GM18517 (cell line): ENCODE measurements around the gene CCDC34.

Experiments
- ATAC-seq: cut with Tn5 transposase; IDR thresholded peaks from one replicate; pipeline ENCODE4 v1.9.1; 2021; ENCODE audit warnings: mild to moderate bottlenecking, moderate library complexity; ENCODE audit not compliant: unreplicated experiment

The CCDC34 gene

GRCh38 chr11:27362749-27363575, at the start of gene CCDC34:
Gene CCDC34, minus strand, starts transcription at chr11:27363215. Its CDS starts 21 bp downstream, at chr11:27363194.
- ATAC-seq = peak; percentile 97

- ATAC-seq = no peak
These were observed 49.2 kb upstream of the CCDC34 start for GRCh38 chr11:27412192-27412691.

DNA sequence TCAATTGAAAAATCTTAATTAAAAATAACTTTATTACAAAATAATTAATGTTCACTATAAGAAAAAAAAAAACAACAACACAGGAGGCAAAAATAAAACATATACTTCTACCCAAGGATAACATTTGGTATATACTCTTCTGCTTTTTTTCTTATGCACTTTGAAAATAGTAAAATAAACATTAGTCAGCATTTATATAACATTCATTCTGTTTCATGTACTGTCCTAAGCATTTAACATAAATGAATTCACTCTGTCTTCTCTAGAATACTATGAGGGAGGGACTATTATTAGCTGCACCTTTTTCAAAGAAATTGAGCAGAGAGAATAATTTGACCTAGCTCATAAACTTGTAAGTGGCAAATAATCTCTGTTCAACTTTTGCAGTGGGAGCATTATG, 48.3 kb upstream of the CCDC34 start:
- no peak for ATAC-seq

- ATAC-seq = no peak
These were observed 47.3 kb upstream of the CCDC34 start for GRCh38 chr11:27410272-27410671.

- no peak for ATAC-seq
These were observed 46.7 kb upstream of the CCDC34 start for GRCh38 chr11:27409742-27410141.

DNA sequence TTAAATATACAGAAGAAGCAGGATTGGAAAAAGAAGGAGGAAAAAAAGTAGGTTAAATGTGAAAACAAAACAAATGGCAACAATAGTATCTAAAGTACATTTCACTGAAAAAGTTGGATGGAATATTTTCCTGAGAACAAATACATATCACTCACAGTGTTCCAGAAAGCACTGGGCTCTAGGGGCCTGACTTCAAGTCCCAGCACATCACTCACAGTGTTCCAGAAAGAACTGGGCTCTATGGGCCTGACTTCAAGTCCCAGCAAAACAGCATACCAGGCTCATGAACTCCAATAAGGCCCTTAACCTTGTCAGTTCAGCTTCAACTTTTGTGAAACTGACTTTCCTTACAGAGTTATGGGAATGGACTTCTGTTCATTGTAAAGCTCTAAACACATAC, 46.0 kb upstream of the CCDC34 start:
- no peak for ATAC-seq

GRCh38 chr11:27408246-27408800, 45.3 kb upstream of the CCDC34 start:
- ATAC-seq = no peak

- ATAC-seq = no peak
These were observed 43.7 kb upstream of the CCDC34 start for GRCh38 chr11:27406498-27407354.

GRCh38 chr11:27405134-27405533, 42.1 kb upstream of the CCDC34 start:
- ATAC-seq = no peak

DNA sequence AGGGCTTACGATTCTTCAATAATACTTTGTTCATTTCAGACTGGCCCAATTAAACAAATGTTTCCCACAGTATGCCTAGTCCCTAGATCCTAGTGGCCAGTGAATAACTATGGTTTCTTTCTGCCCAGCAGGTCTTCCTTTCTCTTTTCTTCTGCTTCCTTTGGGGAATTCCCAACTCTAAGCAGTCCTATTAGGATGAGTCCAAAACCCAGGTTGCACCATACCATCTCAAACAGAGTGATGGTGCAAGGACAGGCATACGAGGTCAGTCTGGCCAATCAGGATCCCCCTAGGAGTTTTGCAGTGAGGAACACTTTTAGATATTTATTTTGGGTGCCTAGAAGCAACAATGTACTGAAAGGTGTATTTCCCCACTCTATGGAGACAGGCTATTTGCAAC, 41.4 kb upstream of the CCDC34 start:
- ATAC-seq = no peak

GRCh38 chr11:27403195-27403594, 40.2 kb upstream of the CCDC34 start:
- ATAC-seq = no peak

DNA sequence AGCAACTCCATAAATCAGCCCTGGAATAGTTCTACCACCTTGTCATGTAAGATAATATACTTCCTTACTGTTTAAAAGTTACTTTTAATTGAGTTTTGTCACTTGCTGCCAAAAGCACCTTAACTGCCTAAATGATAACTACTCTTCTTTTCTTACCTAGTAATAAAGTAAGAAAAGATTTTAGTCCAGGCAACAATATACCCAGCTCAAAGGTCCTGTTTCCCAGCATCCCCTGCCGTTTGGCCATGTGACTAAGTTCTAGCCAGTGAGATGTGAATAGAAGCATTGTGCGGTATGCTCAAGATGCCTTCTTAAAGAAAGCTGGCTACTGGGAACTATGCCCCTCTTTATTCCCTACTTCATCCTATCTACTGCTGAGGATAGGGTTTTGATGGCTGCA, 39.4 kb upstream of the CCDC34 start:
- no peak for ATAC-seq

- no peak for ATAC-seq
These were observed 38.9 kb upstream of the CCDC34 start for GRCh38 chr11:27401833-27402316.

- no peak for ATAC-seq
These were observed 38.3 kb upstream of the CCDC34 start for GRCh38 chr11:27401280-27401832.

- ATAC-seq = no peak
These were observed 35.4 kb upstream of the CCDC34 start for GRCh38 chr11:27398400-27398770.

DNA sequence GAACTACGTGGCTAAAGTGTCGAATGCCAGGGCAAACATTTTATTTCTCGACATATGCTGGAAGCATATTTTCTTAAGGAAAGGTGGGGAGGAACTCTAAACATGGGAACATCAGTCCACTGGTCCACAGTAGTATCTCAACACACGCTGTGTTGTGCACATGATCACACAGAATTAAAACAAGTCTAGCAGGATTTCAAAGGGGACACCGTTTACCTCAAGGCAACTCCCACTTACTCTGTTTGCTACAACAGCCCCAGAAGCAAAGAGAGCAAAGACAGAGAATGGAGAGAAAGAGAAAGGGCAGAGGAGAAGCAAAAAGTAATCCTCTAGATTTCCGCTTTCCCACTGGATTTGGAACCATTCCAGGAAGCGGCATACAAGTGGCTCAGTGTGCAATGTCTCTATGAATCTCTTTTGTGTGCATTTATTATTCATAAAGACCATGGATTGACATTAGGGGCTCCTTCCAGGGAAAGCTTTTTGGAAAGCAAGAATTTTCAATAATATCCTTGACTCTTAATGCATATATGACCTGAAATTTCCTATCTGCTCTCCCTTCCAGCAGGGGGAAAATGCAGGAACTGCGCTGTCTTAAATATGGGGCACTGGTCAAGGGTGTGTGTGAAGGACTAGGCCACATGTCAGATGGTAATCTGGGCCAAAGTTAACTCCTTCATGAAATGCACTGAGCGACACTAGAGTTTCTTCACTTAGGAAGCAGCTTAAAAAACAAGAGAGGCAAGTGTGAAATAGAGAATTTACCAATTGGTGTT, 34.8 kb upstream of the CCDC34 start:
- ATAC-seq = no peak

DNA sequence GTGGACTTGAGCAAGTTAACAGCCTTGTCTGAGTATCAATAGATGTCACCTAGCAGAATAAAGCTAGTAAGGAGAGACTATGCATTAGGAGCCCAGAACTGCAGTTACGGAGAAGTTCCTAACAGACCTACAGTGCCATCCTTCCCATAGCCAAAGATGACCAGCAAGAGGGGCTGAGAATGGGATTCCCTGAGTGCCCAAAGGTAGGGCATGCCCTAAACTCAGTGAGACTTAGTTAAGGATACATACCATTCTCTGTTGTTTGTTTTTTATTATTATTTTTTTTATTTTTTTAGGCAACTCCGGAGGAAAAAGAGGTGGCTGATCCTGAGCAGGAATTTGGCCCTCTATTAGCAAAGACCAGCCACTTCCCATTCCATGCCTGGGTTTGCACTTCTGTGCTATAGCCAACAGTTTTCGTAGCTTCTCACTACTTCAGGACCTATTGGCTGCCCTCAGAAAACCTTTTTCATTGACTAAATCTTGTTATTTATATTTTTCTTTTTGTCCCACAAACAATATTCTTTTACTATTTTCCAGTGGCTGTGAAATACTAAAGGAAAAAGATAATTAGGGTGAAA, 33.3 kb upstream of the CCDC34 start:
- no peak for ATAC-seq

DNA sequence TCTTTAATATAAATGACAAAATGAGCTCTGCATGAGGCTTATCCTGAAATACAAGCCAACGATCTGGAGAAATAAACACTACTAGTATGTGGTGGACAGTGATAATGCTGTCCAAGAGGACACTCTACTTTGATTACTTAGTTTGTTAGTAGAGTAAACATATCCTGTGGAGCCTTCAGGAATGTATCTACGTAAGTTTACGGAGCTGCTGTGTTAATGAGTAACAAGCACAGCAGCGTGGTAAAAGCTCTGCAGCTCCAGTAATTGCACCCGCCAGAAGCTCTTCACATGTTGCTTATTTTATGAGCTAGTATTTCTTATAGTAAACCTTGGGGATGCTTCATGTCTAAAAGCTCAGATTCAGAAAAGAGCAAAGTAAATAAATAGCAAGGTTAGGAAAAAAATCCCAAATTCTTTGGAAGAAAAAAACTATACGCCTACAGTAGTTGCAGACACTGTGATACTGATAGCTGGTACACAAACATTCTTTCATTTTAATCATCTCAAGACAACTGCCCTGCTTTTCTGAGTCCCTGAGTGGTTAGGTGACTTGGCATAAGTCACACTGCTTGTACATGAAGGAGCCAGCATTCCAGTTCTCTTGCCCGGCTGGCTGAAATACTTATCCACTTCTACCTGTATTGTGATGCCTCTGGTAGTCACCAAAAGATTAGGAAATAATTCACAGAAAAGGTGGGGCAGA, 32.7 kb upstream of the CCDC34 start:
- ATAC-seq = no peak

- no peak for ATAC-seq
These were observed 31.8 kb upstream of the CCDC34 start for GRCh38 chr11:27394781-27395228.
